CD8-positive, alpha-beta memory T cell (primary cell): ENCODE data around the gene PFDN5. TPM values are rescaled to one million over a fixed set of nuclear protein-coding genes. Genes with fewer than 3 reads are reported as not detected.
"Not testable (repeated sequence)": the region's sequence is repeated elsewhere in the genome, so short reads cannot be mapped to it uniquely, and the experiment has no call there.

ENCODE experiments used
- CTCF ChIA-PET: fragments of 350-600 bp; sonication (Branson Sonifier 250); formaldehyde crosslinking; loops from one replicate; lab custom pipeline; 2021; ENCODE audit warnings: antibody characterized with exemption; lab: Charles Lee
- POLR2A ChIA-PET: fragments of 350-600 bp; sonication (Branson Sonifier 250); formaldehyde crosslinking; loops from one replicate; lab custom pipeline; 2021; ENCODE audit warnings: antibody characterized with exemption; lab: Charles Lee
- DNase-seq, 5 donors: peaks; one replicate each; pipeline versions ENCODE4 v3.0.0 to v3.0.0-alpha.2; 2020 to 2022; ENCODE audit warnings: mixed read lengths in 1 of 5
- H3K27ac ChIP-seq: one replicate; pipeline ENCODE4 v1.7.0; 2013; ENCODE audit warnings: low read depth, mild to moderate bottlenecking, low read length, moderate library complexity
- H3K27me3 ChIP-seq: 2 replicates; pipeline ENCODE4 v1.7.0; 2013; ENCODE audit warnings: low read length, mild to moderate bottlenecking; ENCODE audit not compliant: insufficient read depth, poor library complexity, severe bottlenecking
- H3K36me3 ChIP-seq: 2 replicates; pipeline ENCODE4 v1.7.0; 2013; ENCODE audit warnings: mild to moderate bottlenecking, low read length, moderate library complexity; ENCODE audit not compliant: insufficient read depth
- H3K4me1 ChIP-seq: 2 replicates; pipeline ENCODE4 v1.7.0; 2013; ENCODE audit warnings: mild to moderate bottlenecking, low read length, moderate library complexity; ENCODE audit not compliant: insufficient read depth
- H3K4me3 ChIP-seq: 2 replicates; pipeline ENCODE4 v1.7.0; 2013; ENCODE audit warnings: mild to moderate bottlenecking, low read length
- H3K9me3 ChIP-seq: 2 replicates; pipeline ENCODE4 v1.7.0; 2013; ENCODE audit warnings: mild to moderate bottlenecking, low read length
- H3K27ac Mint-ChIP-seq, 8 donors: one replicate each; pipeline ENCODE4 v1.8.0; 2020 to 2021; ENCODE audit warnings: mixed read lengths in 8 of 8, mild to moderate bottlenecking in 6 of 8, inconsistent platforms in 3 of 8, moderate library complexity in 3 of 8
- H3K27me3 Mint-ChIP-seq, 2 donors: one replicate each; pipeline ENCODE4 v1.8.0; 2020 to 2021; ENCODE audit warnings: mixed read lengths in 2 of 2, mild to moderate bottlenecking in 1 of 2, moderate library complexity in 1 of 2
- H3K36me3 Mint-ChIP-seq, 3 donors: one replicate each; pipeline ENCODE4 v1.8.0; 2020 to 2021; ENCODE audit warnings: mixed read lengths in 3 of 3, inconsistent platforms in 1 of 3, mild to moderate bottlenecking in 1 of 3
- H3K4me1 Mint-ChIP-seq, 3 donors: one replicate each; pipeline ENCODE4 v1.8.0; 2020 to 2021; ENCODE audit warnings: mixed read lengths in 3 of 3, inconsistent platforms in 1 of 3, mild to moderate bottlenecking in 1 of 3
- H3K4me3 Mint-ChIP-seq, 7 donors: one replicate each; pipeline ENCODE4 v1.8.0; 2020 to 2021; ENCODE audit warnings: mixed read lengths in 7 of 7, mild to moderate bottlenecking in 6 of 7, moderate library complexity in 4 of 7, inconsistent platforms in 2 of 7
- H3K9me3 Mint-ChIP-seq, 5 donors: one replicate each; pipeline ENCODE4 v1.8.0; 2020 to 2022; ENCODE audit warnings: mixed read lengths in 5 of 5, mild to moderate bottlenecking in 3 of 5, moderate library complexity in 2 of 5, inconsistent platforms in 1 of 5
- polyA plus RNA-seq: library from polyadenylated mRNA; unstranded; fragments of 300-500 nt; fragmentation: Illumina TruSeq; gene quantifications from one replicate; pipeline ENCODE4 v1.2.3, GENCODE V29; 2021
- total RNA-seq, 2 experiments: library from RNA; stranded (reverse); gene quantifications; one replicate each; pipeline ENCODE4 v1.2.3, GENCODE V29; 2021

PFDN5 gene
- total and polyA plus RNA-seq, 3 experiments from 2014 or later = 380 to 1,325 (median 385) TPM

GRCh38 chr12:53288322-53288721, 7.0 kb upstream of the PFDN5 start:
- CTCF ChIA-PET = interaction anchor here (0.6 to 11.1 kb wide), 20 partner anchors 9 to 224 kb away, joined by 3 to 192 read pairs (median 6); partner anchors contain the start of genes AAAS, CSAD, ESPL1 and ITGB7
- H3K27ac ChIP-seq = no peak overlapping the region
- H3K4me1 ChIP-seq = no peaks in the 10 kb centered on the region
- Mint-ChIP-seq H3K4me1 (peaks cover 4 to 5% (median 5%) of the 10 kb centered on the region in 3 donors), H3K4me3 (no peak overlapping the region), H3K36me3 (no peaks in the 10 kb centered on the region), H3K27me3 (no peaks in the 10 kb centered on the region), H3K9me3 (no peaks in the 10 kb centered on the region), H3K27ac (no peak overlapping the region)
- no peak for DNase-seq
- no peaks in the 10 kb centered on the region for H3K27me3 ChIP-seq
- H3K9me3 ChIP-seq = no peaks in the 10 kb centered on the region
- no peak overlapping the region for H3K4me3 ChIP-seq
- no peaks in the 10 kb centered on the region for H3K36me3 ChIP-seq
- POLR2A ChIA-PET = interaction anchor here (1.5 kb wide), 1 partner anchor 75 kb away, joined by 4 read pairs; no protein-coding TSS in a partner anchor

DNA sequence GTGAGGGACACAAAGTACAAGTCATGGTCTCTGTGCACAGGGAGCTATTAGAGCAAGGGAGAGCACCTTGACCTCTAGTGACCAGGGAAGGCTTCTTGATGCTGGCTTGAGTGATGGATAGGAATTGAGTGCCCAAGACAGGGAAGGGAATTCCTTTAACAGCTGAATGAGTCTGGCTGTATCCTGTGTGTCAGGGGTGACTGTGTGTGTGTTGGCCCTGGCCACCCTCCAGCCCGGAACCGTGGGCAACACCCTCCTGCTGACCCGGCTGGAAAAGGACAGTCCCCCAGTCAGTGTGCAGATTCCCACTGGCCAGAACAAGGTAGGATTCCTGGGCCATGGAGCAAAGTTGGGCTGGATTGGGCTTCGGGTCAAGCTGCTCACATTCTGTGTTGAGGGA, 5.5 kb upstream of the PFDN5 start:
- Histone ChIP-seq H3K36me3 (no peaks in the 10 kb centered on the region), H3K27me3 (no peaks in the 10 kb centered on the region), H3K9me3 (no peaks in the 10 kb centered on the region), H3K4me3 (no peak overlapping the region), H3K4me1 (peaks cover 6% of the 10 kb centered on the region), H3K27ac (no peak overlapping the region)
- no peak overlapping the region for H3K27ac Mint-ChIP-seq
- ChIA-PET POLR2A (no interaction called here), CTCF (interaction anchor here (0.8 to 11.3 kb wide), 9 partner anchors 9 to 242 kb away, joined by 3 to 192 read pairs (median 10); partner anchors contain the start of genes AAAS, ESPL1, ITGB7 and MYG1)
- H3K4me3 Mint-ChIP-seq = no peak overlapping the region
- H3K4me1 Mint-ChIP-seq = peaks cover 6 to 9% (median 8%) of the 10 kb centered on the region in 3 donors
- no peak for DNase-seq
- H3K9me3 Mint-ChIP-seq = no peaks in the 10 kb centered on the region
- H3K36me3 Mint-ChIP-seq = no peaks in the 10 kb centered on the region
- H3K27me3 Mint-ChIP-seq = no peaks in the 10 kb centered on the region

DNA sequence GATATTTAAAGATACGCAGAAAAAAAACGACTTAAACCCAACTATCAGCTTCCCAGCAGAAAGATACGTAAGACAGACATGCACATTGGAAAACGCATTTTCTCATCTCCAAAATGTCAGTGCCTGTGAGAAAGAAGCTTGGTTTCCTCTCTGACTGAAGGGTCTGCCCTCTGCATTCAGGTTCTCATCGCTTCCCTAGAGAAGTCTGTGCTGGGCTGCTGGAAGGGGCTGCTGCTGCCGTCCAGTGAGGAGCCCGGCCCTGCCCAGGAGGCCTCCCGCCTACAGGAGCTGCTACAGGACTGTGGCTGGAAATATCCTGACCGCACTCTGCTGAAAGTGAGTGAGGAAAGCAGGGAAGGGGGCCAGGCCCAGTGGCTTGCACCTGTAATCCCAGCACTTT, 4.7 kb upstream of the PFDN5 start:
- no peaks in the 10 kb centered on the region for H3K9me3 ChIP-seq
- no peaks in the 10 kb centered on the region for H3K27me3 ChIP-seq
- CTCF ChIA-PET = interaction anchor here (0.8 to 11.3 kb wide), 12 partner anchors 8 to 243 kb away, joined by 3 to 192 read pairs (median 6); partner anchors contain the start of genes AAAS, CSAD, ESPL1 and ITGB7
- no peaks in the 10 kb centered on the region for H3K27me3 Mint-ChIP-seq
- POLR2A ChIA-PET = no interaction called here
- H3K27ac ChIP-seq = no peak overlapping the region
- H3K36me3 Mint-ChIP-seq = peaks cover 0 to 4% (median 0%) of the 10 kb centered on the region in 3 donors
- H3K9me3 Mint-ChIP-seq = no peaks in the 10 kb centered on the region
- H3K4me1 ChIP-seq = peaks cover 8% of the 10 kb centered on the region
- no peak overlapping the region for H3K4me3 Mint-ChIP-seq
- H3K27ac Mint-ChIP-seq = peak overlapping the region in 1 of 8 donors; percentile 36
- no peak overlapping the region for H3K4me3 ChIP-seq
- H3K4me1 Mint-ChIP-seq = peaks cover 14 to 17% (median 15%) of the 10 kb centered on the region in 3 donors
- DNase-seq = no peak
- no peaks in the 10 kb centered on the region for H3K36me3 ChIP-seq

- POLR2A ChIA-PET = no interaction called here
- H3K27me3 Mint-ChIP-seq = no peaks in the 10 kb centered on the region
- peaks cover 0 to 15% (median 0%) of the 10 kb centered on the region in 3 donors for H3K36me3 Mint-ChIP-seq
These were observed 2.9 kb upstream of the PFDN5 start for GRCh38 chr12:53292426-53292825.

DNA sequence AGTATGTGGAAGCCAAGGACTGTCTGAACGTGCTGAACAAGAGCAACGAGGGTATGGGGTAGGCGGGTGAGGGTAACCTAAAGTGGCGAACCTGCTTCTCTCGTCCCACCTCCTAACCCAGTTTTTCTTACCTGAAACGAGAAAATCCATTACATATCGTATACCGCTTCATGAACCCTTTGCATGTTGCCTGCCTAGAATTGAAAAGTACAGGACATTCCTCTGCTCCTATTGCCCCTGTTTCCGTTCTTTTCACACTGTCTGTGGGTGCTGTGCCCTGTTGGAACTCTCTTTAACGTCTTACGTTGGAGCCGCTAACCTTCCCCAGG, 513 bp downstream of the PFDN5 start:
- no peaks in the 10 kb centered on the region for H3K9me3 Mint-ChIP-seq
- Histone ChIP-seq H3K27ac (peak overlapping the region; percentile 87), H3K4me1 (peaks cover 46% of the 10 kb centered on the region), H3K9me3 (no peaks in the 10 kb centered on the region), H3K4me3 (peak overlapping the region; percentile 90), H3K36me3 (peaks cover 13% of the 10 kb centered on the region), H3K27me3 (no peaks in the 10 kb centered on the region)
- POLR2A ChIA-PET = interaction anchor here (0.5 to 2.0 kb wide), 15 partner anchors 21 to 290 kb away, joined by 3 to 12 read pairs (median 4); partner anchors contain the start of genes AAAS, CSAD, EIF4B and ESPL1
- peaks cover 49 to 59% (median 53%) of the 10 kb centered on the region in 3 donors for H3K4me1 Mint-ChIP-seq
- H3K4me3 Mint-ChIP-seq = peak overlapping the region; percentile 97 to 100 (median 100)
- peak overlapping the region; percentile 93 to 100 (median 99) for H3K27ac Mint-ChIP-seq
- CTCF ChIA-PET = interaction anchor here (0.7 to 11.3 kb wide), 8 partner anchors 9 to 165 kb away, joined by 3 to 192 read pairs (median 6); partner anchors contain the start of genes AAAS and ITGB7
- H3K36me3 Mint-ChIP-seq = peaks cover 0 to 46% (median 4%) of the 10 kb centered on the region in 3 donors
- no peaks in the 10 kb centered on the region for H3K27me3 Mint-ChIP-seq
- no peak for DNase-seq

More at GRCh38 chr12:53292426-53292825, 2.9 kb upstream of the PFDN5 start:
- Histone ChIP-seq H3K4me1 (peaks cover 25% of the 10 kb centered on the region), H3K36me3 (peaks cover 3% of the 10 kb centered on the region), H3K9me3 (no peaks in the 10 kb centered on the region), H3K27me3 (no peaks in the 10 kb centered on the region), H3K4me3 (no peak overlapping the region), H3K27ac (no peak overlapping the region)
- Mint-ChIP-seq H3K4me1 (peaks cover 29 to 32% (median 31%) of the 10 kb centered on the region in 3 donors), H3K9me3 (no peaks in the 10 kb centered on the region), H3K27ac (no peak overlapping the region), H3K4me3 (no peak overlapping the region)
- CTCF ChIA-PET = interaction anchor here (1.4 to 11.3 kb wide), 6 partner anchors 25 to 133 kb away, joined by 5 to 192 read pairs (median 34); partner anchors contain the start of genes AAAS, CSAD, ESPL1 and ITGB7
- DNase-seq = no peak

DNA sequence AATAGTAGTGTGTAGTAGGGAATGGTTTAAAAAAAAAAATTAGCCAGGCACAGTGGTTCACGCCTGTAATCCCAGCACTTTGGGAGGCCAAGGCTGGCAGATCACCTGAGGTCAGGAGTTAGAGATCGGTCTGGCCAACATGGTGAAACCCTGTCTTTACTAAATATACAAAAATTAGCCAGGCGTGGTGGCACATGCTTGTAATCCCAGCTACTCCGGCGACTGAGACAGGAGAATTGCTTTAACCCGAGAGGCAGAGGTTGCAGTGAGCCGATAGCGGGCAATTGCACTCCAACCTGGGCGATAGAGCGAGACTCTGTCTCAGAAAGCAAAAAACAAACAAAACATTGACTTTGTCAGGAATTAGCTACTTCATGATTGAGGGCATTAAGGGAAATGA, 1.8 kb downstream of the PFDN5 start:
- peak overlapping the region in 6 of 8 donors; percentile 3 to 99 (median 86) for H3K27ac Mint-ChIP-seq
- Histone ChIP-seq H3K4me1 (peaks cover 46% of the 10 kb centered on the region), H3K36me3 (peaks cover 13% of the 10 kb centered on the region)
- H3K36me3 Mint-ChIP-seq = peaks cover 0 to 54% (median 7%) of the 10 kb centered on the region in 3 donors
- ChIA-PET POLR2A (interaction anchor here (0.6 to 1.4 kb wide), 3 partner anchors 24 to 204 kb away, joined by 3 to 10 read pairs (median 4); partner anchors contain the start of genes AAAS and TARBP2), CTCF (interaction anchor here (1.1 to 11.3 kb wide), 5 partner anchors 9 to 137 kb away, joined by 3 to 115 read pairs (median 4); partner anchors contain the start of gene AAAS)
- H3K9me3 ChIP-seq, DNase-seq, H3K27ac ChIP-seq, H3K27me3 Mint-ChIP-seq, H3K27me3 ChIP-seq, H3K9me3 Mint-ChIP-seq, H3K4me3 ChIP-seq: not testable (repeated sequence)
- peaks cover 57 to 71% (median 64%) of the 10 kb centered on the region in 3 donors for H3K4me1 Mint-ChIP-seq
- peak overlapping the region; percentile 57 to 100 (median 100) for H3K4me3 Mint-ChIP-seq

DNA sequence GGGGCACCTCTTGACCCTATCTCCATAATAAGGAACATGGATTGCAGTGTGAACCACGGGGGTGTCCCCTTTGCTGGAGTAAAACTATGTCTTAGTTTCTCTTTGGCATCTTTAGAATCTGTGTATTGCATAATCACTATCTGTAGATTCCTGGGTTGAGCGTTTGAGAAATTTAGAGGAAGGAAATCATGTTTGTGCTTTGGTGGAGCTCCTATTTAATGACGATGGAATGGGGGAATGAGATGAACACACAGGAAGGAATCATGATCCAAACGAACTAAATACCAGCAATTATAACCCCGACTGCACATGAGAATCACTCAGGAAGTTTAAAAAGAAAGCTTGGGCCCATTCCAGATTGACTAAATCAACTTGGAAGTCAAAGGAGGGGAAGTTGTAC, 2.8 kb downstream of the PFDN5 start:
- Mint-ChIP-seq H3K4me1 (peaks cover 65 to 82% (median 74%) of the 10 kb centered on the region in 3 donors), H3K9me3 (no peaks in the 10 kb centered on the region), H3K4me3 (peak overlapping the region in 5 of 7 donors; percentile 4 to 100 (median 97)), H3K27me3 (no peaks in the 10 kb centered on the region), H3K27ac (peak overlapping the region in 5 of 8 donors; percentile 40 to 97 (median 80)), H3K36me3 (peaks cover 0 to 65% (median 13%) of the 10 kb centered on the region in 3 donors)
- POLR2A ChIA-PET = interaction anchor here (0.6 to 1.7 kb wide), 5 partner anchors 15 to 111 kb away, joined by 3 to 13 read pairs (median 5); partner anchors contain the start of genes AAAS and SP1
- Histone ChIP-seq H3K27me3 (no peaks in the 10 kb centered on the region), H3K4me3 (no peak overlapping the region), H3K36me3 (peaks cover 17% of the 10 kb centered on the region), H3K27ac (no peak overlapping the region), H3K4me1 (peaks cover 46% of the 10 kb centered on the region), H3K9me3 (no peaks in the 10 kb centered on the region)
- no peak for DNase-seq
- CTCF ChIA-PET = interaction anchor here (0.8 to 11.3 kb wide), 7 partner anchors 10 to 232 kb away, joined by 3 to 115 read pairs (median 4); partner anchors contain the start of gene AAAS
